Activated T-helper 1 cell treated with anti-CD3 and anti-CD28 coated beads, Interleukin-12 subunit alpha, Interleukin-12 subunit beta, Interleukin-2, Interleukin-4 antibody, amounts not matched to agents 30 ng/mL and 10 ng/mL and 1 ng/mL, durations not matched to agents 14 hours and 24 hours and 36 hours (primary cell): ENCODE results near the gene IL20. TPM values are rescaled to one million over a fixed set of nuclear protein-coding genes. Genes with fewer than 3 reads are reported as not detected.

Source experiments
- DNase-seq: peaks from one replicate; pipeline ENCODE4 v3.0.0; 2021; ENCODE audit warnings: low spot score
- H3K27ac Mint-ChIP-seq: one replicate; pipeline ENCODE4 v1.8.0; 2021; ENCODE audit warnings: mild to moderate bottlenecking, mixed read lengths
- H3K27me3 Mint-ChIP-seq: one replicate; pipeline ENCODE4 v1.8.0; 2022; ENCODE audit warnings: mild to moderate bottlenecking, moderate library complexity, mixed read lengths; ENCODE audit not compliant: insufficient read depth
- H3K36me3 Mint-ChIP-seq: one replicate; pipeline ENCODE4 v1.8.0; 2021; ENCODE audit warnings: low read depth, mixed read lengths
- H3K4me1 Mint-ChIP-seq: one replicate; pipeline ENCODE4 v1.8.0; 2021; ENCODE audit warnings: low read depth, mixed read lengths
- H3K4me3 Mint-ChIP-seq: one replicate; pipeline ENCODE4 v1.8.0; 2021; ENCODE audit warnings: mild to moderate bottlenecking, moderate library complexity, mixed read lengths
- H3K9me3 Mint-ChIP-seq: one replicate; pipeline ENCODE4 v1.8.0; 2021; ENCODE audit warnings: mixed read lengths
- intact Hi-C: fragments of 100-400 bp; cut with micrococcal nuclease; formaldehyde crosslinking; loops from one replicate; pipeline ENCODE4 v1.15.1; 2024
- total RNA-seq: library from RNA; stranded (reverse); gene quantifications from 2 replicates; pipeline ENCODE4 v1.2.3, GENCODE V29; 2022

IL20 gene
- total RNA-seq: not detected in 2 replicates

DNA sequence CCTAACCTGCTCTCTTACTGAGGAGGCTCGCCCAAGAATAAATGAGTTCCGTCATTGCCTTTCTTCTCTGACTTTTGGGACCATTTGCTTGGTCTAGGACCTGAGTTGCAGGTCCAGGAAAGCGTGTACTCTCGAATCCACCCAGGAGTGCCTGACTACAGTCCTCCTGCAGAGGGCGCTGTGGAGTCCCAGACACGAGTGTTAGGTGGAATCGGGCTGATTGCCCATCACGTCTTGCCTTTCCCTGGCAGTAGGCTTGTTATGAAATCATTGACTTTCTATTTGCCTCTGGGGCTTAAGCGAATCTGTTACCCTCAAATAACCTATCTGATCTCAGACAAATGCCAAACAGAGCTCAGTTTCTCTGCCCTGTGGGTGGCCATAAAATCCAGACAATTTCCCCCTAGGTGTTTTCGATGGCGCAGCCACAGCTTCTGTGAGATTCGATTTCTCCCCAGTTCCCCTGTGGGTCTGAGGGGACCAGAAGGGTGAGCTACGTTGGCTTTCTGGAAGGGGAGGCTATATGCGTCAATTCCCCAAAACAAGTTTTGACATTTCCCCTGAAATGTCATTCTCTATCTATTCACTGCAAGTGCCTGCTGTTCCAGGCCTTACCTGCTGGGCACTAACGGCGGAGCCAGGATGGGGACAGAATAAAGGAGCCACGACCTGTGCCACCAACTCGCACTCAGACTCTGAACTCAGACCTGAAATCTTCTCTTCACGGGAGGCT is at the start of gene IL20:
TSS of gene IL20 (plus strand) at position 685 of the 733 bp plus-strand sequence. CDS start 230 bp downstream, outside the sequence.
- H3K27me3 Mint-ChIP-seq: peaks cover 39% of the 10 kb centered on the region
- H3K4me3 Mint-ChIP-seq: no peak within 1 kb of the TSS
- H3K27ac Mint-ChIP-seq: no peak within 1 kb of the TSS
- intact Hi-C loops: loop anchor here (1.0 to 2.0 kb wide), 3 partner anchors 47 to 138 kb away; no protein-coding TSS in a partner anchor
- no peaks in the 10 kb centered on the region for H3K9me3 Mint-ChIP-seq
- peaks cover 4% of the 10 kb centered on the region for H3K36me3 Mint-ChIP-seq
- DNase-seq: peak; percentile 68
- peaks cover 7% of the 10 kb centered on the region for H3K4me1 Mint-ChIP-seq

GRCh38 chr1:206816390-206817287 is 48.8 kb upstream of the IL20 start:
- peak; percentile 41 for DNase-seq
- H3K27me3 Mint-ChIP-seq: no peaks in the 10 kb centered on the region
- peaks cover 27% of the 10 kb centered on the region for H3K9me3 Mint-ChIP-seq
- peaks cover 43% of the 10 kb centered on the region for H3K4me1 Mint-ChIP-seq
- intact Hi-C loops: loop anchor here (1.0 to 2.0 kb wide), 6 partner anchors 12 to 684 kb away; partner anchors contain the start of genes EIF2D and IL24
- peak overlapping the region; percentile 47 for H3K4me3 Mint-ChIP-seq
- H3K36me3 Mint-ChIP-seq: peaks cover 16% of the 10 kb centered on the region
- H3K27ac Mint-ChIP-seq: peak overlapping the region; percentile 88

DNA sequence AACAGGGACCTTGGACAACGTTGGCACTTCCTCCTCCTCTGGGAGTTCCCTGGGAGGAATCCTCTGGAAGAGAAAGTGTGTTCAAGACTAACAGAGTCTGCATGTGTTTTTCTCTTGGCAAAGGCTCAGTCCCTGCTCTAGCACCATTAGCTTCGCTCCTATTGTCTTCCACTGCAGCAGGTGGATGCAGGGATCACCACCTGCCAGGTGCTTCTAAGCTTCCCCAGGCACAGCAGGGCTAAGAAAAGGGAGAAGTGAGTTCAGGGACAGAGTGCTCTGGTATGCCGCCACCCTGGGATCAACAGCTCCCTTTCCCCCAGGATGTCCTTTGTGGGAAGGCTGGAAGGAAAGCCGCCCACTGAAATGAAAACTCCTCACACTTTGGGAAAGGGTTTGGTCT is 43.9 kb upstream of the IL20 start:
- Mint-ChIP-seq H3K36me3 (peaks cover 3% of the 10 kb centered on the region), H3K27me3 (peaks cover 3% of the 10 kb centered on the region), H3K27ac (no peak overlapping the region), H3K9me3 (no peaks in the 10 kb centered on the region), H3K4me3 (no peak overlapping the region), H3K4me1 (peaks cover 27% of the 10 kb centered on the region)
- no peak for DNase-seq
- intact Hi-C loops: no loop called here

DNA sequence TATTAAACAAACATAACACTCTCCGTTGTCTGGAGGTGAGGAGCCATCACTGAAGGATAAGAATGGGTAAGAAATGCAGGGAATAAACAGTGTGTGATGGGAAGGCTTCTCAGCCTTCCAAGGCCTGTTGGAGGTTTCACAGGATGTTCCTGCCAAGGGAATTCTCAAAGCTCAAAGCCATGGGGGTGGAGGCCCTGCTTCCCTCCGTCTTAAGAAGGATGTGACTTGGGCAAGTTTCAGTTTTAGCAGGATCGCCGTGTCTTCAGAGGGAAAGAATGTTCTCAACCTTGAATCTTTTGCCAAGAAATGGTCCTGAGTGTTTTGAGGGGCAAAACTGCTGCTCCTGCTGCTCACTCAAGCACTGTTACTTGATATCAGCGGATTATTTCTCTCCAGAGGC is 41.7 kb upstream of the IL20 start:
- H3K36me3 Mint-ChIP-seq: no peaks in the 10 kb centered on the region
- H3K9me3 Mint-ChIP-seq: no peaks in the 10 kb centered on the region
- no peak for DNase-seq
- H3K4me3 Mint-ChIP-seq: no peak overlapping the region
- peaks cover 18% of the 10 kb centered on the region for H3K4me1 Mint-ChIP-seq
- H3K27ac Mint-ChIP-seq: no peak overlapping the region
- peaks cover 3% of the 10 kb centered on the region for H3K27me3 Mint-ChIP-seq
- intact Hi-C loops: no loop called here

GRCh38 chr1:206824331-206824730 is 41.1 kb upstream of the IL20 start:
- no peak for DNase-seq
- peaks cover 24% of the 10 kb centered on the region for H3K4me1 Mint-ChIP-seq
- no peaks in the 10 kb centered on the region for H3K9me3 Mint-ChIP-seq
- intact Hi-C loops: no loop called here
- H3K27me3 Mint-ChIP-seq: peaks cover 3% of the 10 kb centered on the region
- no peaks in the 10 kb centered on the region for H3K36me3 Mint-ChIP-seq
- no peak overlapping the region for H3K4me3 Mint-ChIP-seq
- H3K27ac Mint-ChIP-seq: no peak overlapping the region

DNA sequence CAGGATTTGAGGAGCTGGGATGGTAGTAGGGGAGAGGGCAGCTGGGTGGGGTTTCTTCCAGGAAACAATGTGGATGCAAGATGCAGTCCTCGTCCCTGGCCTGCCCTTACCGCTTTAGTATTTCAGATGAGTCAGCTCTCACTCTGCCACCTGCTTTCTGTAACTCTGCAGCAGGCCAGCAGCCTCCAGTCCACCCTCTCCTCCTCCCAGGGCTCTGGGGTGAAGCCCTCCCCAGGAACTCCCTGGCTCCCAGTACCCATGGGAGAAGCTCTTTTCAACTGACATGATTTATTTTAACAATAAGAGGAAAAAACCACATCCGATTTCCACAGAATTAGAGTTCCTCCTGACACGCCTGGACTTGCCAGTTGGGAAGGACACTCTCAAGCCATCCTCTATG is 39.0 kb upstream of the IL20 start:
- no peaks in the 10 kb centered on the region for H3K9me3 Mint-ChIP-seq
- no peak for DNase-seq
- no peak overlapping the region for H3K4me3 Mint-ChIP-seq
- H3K4me1 Mint-ChIP-seq: peaks cover 33% of the 10 kb centered on the region
- no peaks in the 10 kb centered on the region for H3K36me3 Mint-ChIP-seq
- H3K27me3 Mint-ChIP-seq: peaks cover 3% of the 10 kb centered on the region
- no peak overlapping the region for H3K27ac Mint-ChIP-seq
- intact Hi-C loops: no loop called here

DNA sequence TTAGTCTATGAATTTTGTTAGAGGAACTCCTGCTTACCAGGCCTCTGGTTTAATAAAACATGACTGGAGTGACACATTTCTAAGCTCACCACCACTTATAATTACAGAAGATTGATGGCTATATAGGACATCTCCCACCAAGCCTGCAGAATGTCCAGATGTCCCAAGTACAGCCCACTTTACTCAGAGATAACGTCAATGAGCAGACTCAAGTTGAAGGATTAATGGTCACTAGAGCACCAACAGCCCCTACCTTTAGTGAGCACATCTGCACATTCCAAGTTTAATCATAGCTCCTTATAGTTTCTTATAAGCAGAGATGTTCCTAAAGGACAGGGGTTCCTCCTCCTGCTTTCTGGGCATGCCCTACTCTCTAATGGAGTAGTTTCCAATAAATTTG is 37.4 kb upstream of the IL20 start:
- Mint-ChIP-seq H3K36me3 (no peaks in the 10 kb centered on the region), H3K27ac (no peak overlapping the region), H3K9me3 (no peaks in the 10 kb centered on the region), H3K4me1 (peaks cover 42% of the 10 kb centered on the region), H3K4me3 (no peak overlapping the region), H3K27me3 (peaks cover 6% of the 10 kb centered on the region)
- intact Hi-C loops: loop anchor here (1.0 kb wide), 1 partner anchor 12 kb away; no protein-coding TSS in a partner anchor
- DNase-seq: no peak

DNA sequence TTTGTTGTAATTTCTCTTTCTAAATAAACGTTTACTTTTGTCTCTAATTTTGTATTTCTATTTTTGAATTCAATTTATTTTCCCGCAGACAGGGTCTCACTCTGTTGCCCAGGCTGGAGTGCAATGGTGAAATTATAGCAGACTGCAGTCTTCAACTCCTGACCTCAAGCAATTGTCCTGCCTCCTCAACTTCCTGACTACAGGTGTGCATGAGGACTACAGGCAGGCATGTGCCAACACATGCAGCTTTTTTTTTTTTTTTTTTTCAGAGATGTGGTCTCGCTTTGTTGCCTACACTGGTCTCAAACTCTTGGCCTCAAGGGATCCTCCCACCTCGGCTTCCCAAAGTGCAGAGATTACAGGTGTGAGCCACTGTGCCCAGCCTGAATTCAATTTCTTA is 36.7 kb upstream of the IL20 start:
- H3K4me1 Mint-ChIP-seq: peaks cover 44% of the 10 kb centered on the region
- no peak overlapping the region for H3K4me3 Mint-ChIP-seq
- H3K36me3 Mint-ChIP-seq: no peaks in the 10 kb centered on the region
- intact Hi-C loops: loop anchor here (1.0 kb wide), 1 partner anchor 12 kb away; no protein-coding TSS in a partner anchor
- no peak overlapping the region for H3K27ac Mint-ChIP-seq
- DNase-seq: no peak
- H3K9me3 Mint-ChIP-seq: no peaks in the 10 kb centered on the region
- H3K27me3 Mint-ChIP-seq: peaks cover 7% of the 10 kb centered on the region

- H3K27ac Mint-ChIP-seq: no peak overlapping the region
- peaks cover 40% of the 10 kb centered on the region for H3K4me1 Mint-ChIP-seq
- H3K36me3 Mint-ChIP-seq: no peaks in the 10 kb centered on the region
- H3K9me3 Mint-ChIP-seq: no peaks in the 10 kb centered on the region
- DNase-seq: no peak
- H3K4me3 Mint-ChIP-seq: peak overlapping the region; percentile 23
- H3K27me3 Mint-ChIP-seq: peaks cover 11% of the 10 kb centered on the region
- intact Hi-C loops: no loop called here
Observed at GRCh38 chr1:206829282-206829681, 36.1 kb upstream of the IL20 start.

DNA sequence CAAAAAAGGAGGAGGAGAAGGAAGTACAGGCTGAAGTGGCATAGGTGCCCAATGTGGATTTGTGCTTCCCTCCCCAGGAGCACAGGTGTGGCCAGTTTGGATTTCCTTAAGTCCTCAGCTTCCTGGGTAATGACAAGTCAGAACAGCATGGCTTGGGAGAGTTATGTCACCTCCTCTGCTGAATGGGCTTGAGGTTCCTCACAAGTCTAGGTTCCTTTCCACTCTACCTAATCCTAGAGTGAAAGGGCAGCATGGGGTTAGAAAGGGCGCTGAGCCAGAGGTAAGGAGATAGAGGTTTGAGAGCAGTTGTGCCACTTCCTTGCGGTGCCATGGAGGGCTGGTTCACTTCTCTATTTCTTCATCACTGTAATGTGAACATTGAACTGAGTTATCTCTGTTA is 35.5 kb upstream of the IL20 start:
- no peak for DNase-seq
- Mint-ChIP-seq H3K4me3 (no peak overlapping the region), H3K36me3 (no peaks in the 10 kb centered on the region), H3K4me1 (peaks cover 38% of the 10 kb centered on the region), H3K27ac (no peak overlapping the region), H3K27me3 (peaks cover 16% of the 10 kb centered on the region), H3K9me3 (no peaks in the 10 kb centered on the region)
- intact Hi-C loops: no loop called here

- intact Hi-C loops: no loop called here
- DNase-seq: no peak
- Mint-ChIP-seq H3K27ac (no peak overlapping the region), H3K9me3 (no peaks in the 10 kb centered on the region), H3K27me3 (peaks cover 26% of the 10 kb centered on the region), H3K36me3 (no peaks in the 10 kb centered on the region), H3K4me1 (peaks cover 35% of the 10 kb centered on the region), H3K4me3 (no peak overlapping the region)
Observed at GRCh38 chr1:206831650-206832049, 33.8 kb upstream of the IL20 start.

- Mint-ChIP-seq H3K4me3 (no peak overlapping the region), H3K36me3 (no peaks in the 10 kb centered on the region), H3K27ac (no peak overlapping the region), H3K27me3 (peaks cover 33% of the 10 kb centered on the region), H3K9me3 (no peaks in the 10 kb centered on the region), H3K4me1 (peaks cover 33% of the 10 kb centered on the region)
- no peak for DNase-seq
- intact Hi-C loops: no loop called here
Observed at GRCh38 chr1:206832352-206832880, 33.0 kb upstream of the IL20 start.
